Loucy (cell line): Measurements from ENCODE around the gene UPK1A.

Experiments used
- H2AFZ ChIP-seq: fragments of 200-600 bp; sonication (generic); 2 replicates; pipeline ENCODE4 v1.6.0; 2016; ENCODE audit warnings: antibody characterized with exemption, mild to moderate bottlenecking, low read length, moderate library complexity
- H3F3A ChIP-seq: fragments of 200-600 bp; 2 replicates; pipeline ENCODE4 v1.6.0; 2016; ENCODE audit warnings: antibody characterized with exemption, low read depth, mild to moderate bottlenecking
- H3K27me3 ChIP-seq: fragments of 200-600 bp; sonication (generic); 2 replicates; pipeline ENCODE4 v1.6.1; 2014; ENCODE audit warnings: low read length, mild to moderate bottlenecking; ENCODE audit not compliant: insufficient read depth, poor library complexity, severe bottlenecking
- H3K36me3 ChIP-seq: fragments of 200-600 bp; sonication (generic); 2 replicates; pipeline ENCODE4 v1.6.1; 2016; ENCODE audit warnings: low read length; ENCODE audit not compliant: insufficient read depth
- H3K4me1 ChIP-seq: fragments of 200-600 bp; sonication (generic); 2 replicates; pipeline ENCODE4 v1.5.1; 2014; ENCODE audit warnings: low read length, mild to moderate bottlenecking; ENCODE audit not compliant: insufficient read depth, poor library complexity, severe bottlenecking
- H3K4me2 ChIP-seq: fragments of 200-600 bp; sonication (generic); 2 replicates; pipeline ENCODE4 v1.6.0; 2014; ENCODE audit warnings: antibody characterized with exemption, low read length, low read depth, mild to moderate bottlenecking; ENCODE audit not compliant: poor library complexity, severe bottlenecking
- H3K4me3 ChIP-seq: fragments of 200-600 bp; sonication (generic); 2 replicates; pipeline ENCODE4 v1.5.1; 2014; ENCODE audit warnings: low read length, mild to moderate bottlenecking, mixed read lengths; ENCODE audit not compliant: poor library complexity, severe bottlenecking
- H3K79me2 ChIP-seq: fragments of 200-600 bp; sonication (generic); 2 replicates; pipeline ENCODE4 v1.6.1; 2014; ENCODE audit warnings: low read length; ENCODE audit not compliant: insufficient read depth
- H3K9ac ChIP-seq: fragments of 200-600 bp; sonication (generic); 2 replicates; pipeline ENCODE4 v1.6.0; 2014; ENCODE audit warnings: mild to moderate bottlenecking, low read depth, low read length, moderate library complexity; ENCODE audit not compliant: poor library complexity, severe bottlenecking
- H3K9me2 ChIP-seq: fragments of 200-600 bp; sonication (generic); replicated peaks from 2 replicates; pipeline ENCODE4 v1.6.1; 2016; ENCODE audit warnings: low read depth, low read length, mixed read lengths
- H3K9me3 ChIP-seq: fragments of 200-600 bp; sonication (generic); 2 replicates; pipeline ENCODE4 v1.6.1; 2014; ENCODE audit warnings: mild to moderate bottlenecking, antibody characterized with exemption, low read length, low read depth; ENCODE audit not compliant: insufficient read depth
- H4K20me1 ChIP-seq: fragments of 200-600 bp; sonication (generic); 2 replicates; pipeline ENCODE4 v1.6.0; 2014; ENCODE audit warnings: antibody characterized with exemption, low read length, mild to moderate bottlenecking; ENCODE audit not compliant: insufficient read depth, poor library complexity, severe bottlenecking
- CTCF ChIP-seq: fragments of 200-600 bp; sonication (generic); conservative IDR thresholded peaks from 2 replicates; pipeline ENCODE4 v1.5.1; 2014; ENCODE audit warnings: mild to moderate bottlenecking, antibody characterized with exemption, low read length
- EZH2phosphoT487 ChIP-seq: fragments of 200-600 bp; IDR thresholded peaks from 2 replicates; pipeline ENCODE4 v1.6.1; 2018; ENCODE audit warnings: antibody characterized with exemption, mild to moderate bottlenecking, moderate library complexity, borderline replicate concordance

Gene UPK1A

GRCh38 chr19:35725216-35725861, 59.0 kb downstream of the UPK1A start:
- H3K9ac ChIP-seq = no peak overlapping the region
- H3K9me2 ChIP-seq = no peaks in the 10 kb centered on the region
- H4K20me1 ChIP-seq = peaks cover 6% of the 10 kb centered on the region
- no peak overlapping the region for H3K4me2 ChIP-seq
- no peak overlapping the region for H2AFZ ChIP-seq
- H3K4me3 ChIP-seq = no peak overlapping the region
- no peaks in the 10 kb centered on the region for H3K4me1 ChIP-seq
- TF ChIP-seq EZH2phosphoT487 (no peak), CTCF (no peak)
- no peaks in the 10 kb centered on the region for H3K9me3 ChIP-seq
- H3K27me3 ChIP-seq = no peaks in the 10 kb centered on the region
- peaks cover 83% of the 10 kb centered on the region; the same call in 1 of the 2 replicates for H3K36me3 ChIP-seq
- H3F3A ChIP-seq = no peaks in the 10 kb centered on the region
- peaks cover 19% of the 10 kb centered on the region for H3K79me2 ChIP-seq

- H3K9me3 ChIP-seq = no peaks in the 10 kb centered on the region
- no peak overlapping the region for H3K9ac ChIP-seq
- no peak for TF ChIP-seq CTCF
- no peak for TF ChIP-seq EZH2phosphoT487
- H3K4me3 ChIP-seq = no peak overlapping the region
- no peaks in the 10 kb centered on the region for H3F3A ChIP-seq
- H3K4me1 ChIP-seq = no peaks in the 10 kb centered on the region
- peaks cover 3% of the 10 kb centered on the region; the same call in 1 of the 2 replicates for H3K79me2 ChIP-seq
- H3K9me2 ChIP-seq = no peaks in the 10 kb centered on the region
- peaks cover 6% of the 10 kb centered on the region for H4K20me1 ChIP-seq
- H3K36me3 ChIP-seq = peaks cover 86% of the 10 kb centered on the region; the same call in 1 of the 2 replicates
- no peak overlapping the region for H3K4me2 ChIP-seq
- H2AFZ ChIP-seq = no peak overlapping the region
- H3K27me3 ChIP-seq = no peaks in the 10 kb centered on the region
Observed at GRCh38 chr19:35727053-35727955, 61.0 kb downstream of the UPK1A start.
